Bronchial epithelial cell (primary cell): ENCODE results near the gene RAB3IL1. TPM values are rescaled to one million over a fixed set of nuclear protein-coding genes. Genes with fewer than 3 reads are reported as not detected.
A peak's percentile ranks its signal among the peaks of the same experiment; 100 is the strongest.

Source experiments
- DNase-seq: peaks from one replicate; pipeline ENCODE4 v3.0.0-alpha.2; 2010; ENCODE audit warnings: low read depth
- FAIRE-seq: peaks from 2 replicates; lab custom pipeline; 2011; peaks lifted over from hg19 to GRCh38; lab: Jason Lieb, UNC
- H3K27me3 ChIP-seq: 2 replicates; pipeline ENCODE4 v1.5.1; 2011; ENCODE audit warnings: low read length; ENCODE audit not compliant: control insufficient read depth, insufficient read depth
- H3K36me3 ChIP-seq: 2 replicates; pipeline ENCODE4 v1.5.1; 2011; ENCODE audit warnings: low read length; ENCODE audit not compliant: control insufficient read depth, insufficient read depth
- H3K4me3 ChIP-seq: 2 replicates; pipeline ENCODE4 v1.5.1; 2011; ENCODE audit warnings: mild to moderate bottlenecking, low read depth, low read length, control low read depth
- total RNA-seq: library from RNA; depleted of rRNA; stranded (reverse); fragments of >200 nt; gene quantifications from 2 replicates; pipeline ENCODE4 v1.2.1, GENCODE V29; 2014
- TF ChIP-seq, protein P1 (sequence below): IDR thresholded peaks from 2 replicates; pipeline ENCODE4 v1.5.1; 2011; ENCODE audit warnings: mild to moderate bottlenecking, moderate library complexity, low read length, control low read depth, inconsistent platforms; ENCODE audit not compliant: insufficient read depth, severe bottlenecking

Gene RAB3IL1
- total RNA-seq, 1 donor from 2014 or later: 1.1 TPM

DNA sequence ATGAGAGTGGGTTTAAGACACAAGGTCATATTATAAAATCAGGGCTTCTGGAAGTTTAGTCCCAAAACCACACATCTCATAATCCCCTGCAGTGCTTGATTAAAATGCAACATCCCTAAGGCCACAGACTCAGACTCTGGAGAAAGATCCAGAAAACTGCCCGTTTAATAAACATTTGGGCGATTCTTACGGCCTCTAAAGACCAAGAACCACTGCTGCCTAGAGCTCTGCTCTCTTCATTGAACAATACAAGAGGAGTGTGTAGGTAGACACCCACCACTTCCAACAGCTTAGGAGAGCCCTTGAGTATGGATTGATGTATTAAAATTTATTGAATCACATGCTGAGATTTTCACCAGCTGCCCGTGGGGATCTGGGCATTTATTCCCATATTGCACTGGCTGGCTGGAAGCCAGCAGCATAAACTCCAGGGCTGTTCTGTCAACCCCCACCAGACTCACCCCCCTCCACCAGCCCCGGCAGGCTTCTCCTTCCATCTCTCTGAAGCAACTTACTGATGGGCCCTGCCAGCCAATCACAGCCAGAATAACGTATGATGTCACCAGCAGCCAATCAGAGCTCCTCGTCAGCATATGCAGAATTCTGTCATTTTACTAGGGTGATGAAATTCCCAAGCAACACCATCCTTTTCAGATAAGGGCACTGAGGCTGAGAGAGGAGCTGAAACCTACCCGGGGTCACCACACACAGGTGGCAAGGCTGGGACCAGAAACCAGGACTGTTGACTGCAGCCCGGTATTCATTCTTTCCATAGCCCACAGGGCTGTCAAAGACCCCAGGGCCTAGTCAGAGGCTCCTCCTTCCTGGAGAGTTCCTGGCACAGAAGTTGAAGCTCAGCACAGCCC is 32.0 kb upstream of the RAB3IL1 start:
- peak; percentile 70 for DNase-seq
- TF ChIP-seq, protein P1, sequence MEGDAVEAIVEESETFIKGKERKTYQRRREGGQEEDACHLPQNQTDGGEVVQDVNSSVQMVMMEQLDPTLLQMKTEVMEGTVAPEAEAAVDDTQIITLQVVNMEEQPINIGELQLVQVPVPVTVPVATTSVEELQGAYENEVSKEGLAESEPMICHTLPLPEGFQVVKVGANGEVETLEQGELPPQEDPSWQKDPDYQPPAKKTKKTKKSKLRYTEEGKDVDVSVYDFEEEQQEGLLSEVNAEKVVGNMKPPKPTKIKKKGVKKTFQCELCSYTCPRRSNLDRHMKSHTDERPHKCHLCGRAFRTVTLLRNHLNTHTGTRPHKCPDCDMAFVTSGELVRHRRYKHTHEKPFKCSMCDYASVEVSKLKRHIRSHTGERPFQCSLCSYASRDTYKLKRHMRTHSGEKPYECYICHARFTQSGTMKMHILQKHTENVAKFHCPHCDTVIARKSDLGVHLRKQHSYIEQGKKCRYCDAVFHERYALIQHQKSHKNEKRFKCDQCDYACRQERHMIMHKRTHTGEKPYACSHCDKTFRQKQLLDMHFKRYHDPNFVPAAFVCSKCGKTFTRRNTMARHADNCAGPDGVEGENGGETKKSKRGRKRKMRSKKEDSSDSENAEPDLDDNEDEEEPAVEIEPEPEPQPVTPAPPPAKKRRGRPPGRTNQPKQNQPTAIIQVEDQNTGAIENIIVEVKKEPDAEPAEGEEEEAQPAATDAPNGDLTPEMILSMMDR: no peak
- no peak for FAIRE-seq

GRCh38 chr11:61948505-61948904 is 31.1 kb upstream of the RAB3IL1 start:
- DNase-seq: no peak
- H3K36me3 ChIP-seq: no peaks in the 10 kb centered on the region
- FAIRE-seq: no peak
- peaks cover 2% of the 10 kb centered on the region for H3K27me3 ChIP-seq
- TF ChIP-seq, protein P1: no peak
- no peak overlapping the region for H3K4me3 ChIP-seq

More for the DNA sequence above, 32.0 kb upstream of the RAB3IL1 start:
- Histone ChIP-seq H3K36me3 (no peaks in the 10 kb centered on the region), H3K27me3 (peaks cover 2% of the 10 kb centered on the region), H3K4me3 (no peak overlapping the region)

DNA sequence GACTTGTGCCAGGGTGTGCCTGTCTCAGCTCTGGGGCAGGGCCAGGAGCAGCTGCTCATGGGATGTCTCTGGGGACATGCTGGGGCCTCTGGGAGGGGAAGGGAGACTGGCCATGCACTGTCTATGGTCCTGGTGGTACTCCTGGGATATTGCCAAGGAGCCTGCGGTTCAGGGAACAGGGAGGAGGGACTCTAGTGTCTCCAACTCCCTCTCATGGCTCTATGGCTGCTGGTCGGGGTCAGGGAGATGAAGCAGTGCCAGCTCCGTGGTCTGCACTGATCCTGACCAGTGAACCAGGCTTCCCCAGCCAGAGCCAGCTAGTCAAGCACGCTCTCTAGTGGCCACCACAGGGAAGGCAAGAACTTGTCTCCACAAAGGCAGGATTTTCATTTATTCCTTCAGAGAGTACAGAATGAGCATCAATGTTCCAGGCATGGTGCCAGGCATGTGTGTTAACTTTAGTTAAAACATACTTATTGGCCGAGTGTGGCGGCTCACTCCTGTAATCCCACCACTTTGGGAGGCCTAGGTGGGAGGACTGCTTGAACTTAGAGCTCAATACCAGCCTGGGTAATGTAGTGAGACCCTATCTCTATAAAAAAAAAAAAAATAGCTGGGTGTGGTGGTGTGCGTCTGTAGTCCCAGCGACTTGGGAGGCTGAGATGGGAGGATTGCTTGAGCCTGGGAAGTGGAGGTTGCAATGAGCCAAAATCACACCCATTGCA is 30.3 kb upstream of the RAB3IL1 start:
- TF ChIP-seq, protein P1: peak; percentile 95
- Histone ChIP-seq H3K36me3 (no peaks in the 10 kb centered on the region), H3K27me3 (peaks cover 2% of the 10 kb centered on the region), H3K4me3 (no peak overlapping the region)
- peak; percentile 62 for DNase-seq
- no peak for FAIRE-seq

GRCh38 chr11:61946894-61947293 is 29.5 kb upstream of the RAB3IL1 start:
- H3K4me3 ChIP-seq: no peak overlapping the region
- no peak for DNase-seq
- no peaks in the 10 kb centered on the region for H3K36me3 ChIP-seq
- H3K27me3 ChIP-seq: peaks cover 2% of the 10 kb centered on the region
- TF ChIP-seq, protein P1: no peak
- FAIRE-seq: no peak

DNA sequence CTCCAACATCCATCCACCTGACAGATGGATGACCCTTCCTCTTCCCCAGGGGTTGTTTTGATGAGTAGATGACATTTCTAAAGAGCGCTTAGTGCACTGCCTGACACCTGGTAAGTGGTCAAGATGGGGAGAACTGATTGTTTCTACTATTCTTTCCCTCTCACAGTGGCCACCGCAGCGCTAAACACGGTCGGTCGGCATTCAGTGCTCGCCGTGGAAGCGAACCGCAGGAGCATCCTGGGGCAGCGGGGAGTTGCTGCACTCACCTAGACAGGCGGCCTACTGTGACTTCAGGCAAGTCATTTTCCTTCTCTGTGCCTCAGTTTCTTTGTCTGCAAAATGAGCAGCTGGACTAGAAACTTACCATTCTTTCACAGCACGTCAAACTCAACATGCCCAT is 27.8 kb upstream of the RAB3IL1 start:
- Histone ChIP-seq H3K4me3 (no peak overlapping the region), H3K27me3 (peaks cover 2% of the 10 kb centered on the region), H3K36me3 (no peaks in the 10 kb centered on the region)
- DNase-seq: no peak
- FAIRE-seq: no peak
- TF ChIP-seq, protein P1: no peak
